ENCODE results near the gene OLFML2B.

OLFML2B gene

GRCh38 chr1:161940866-161941591, 82.6 kb downstream of the OLFML2B start:
- ChIA-PET CTCF (interaction anchor here (1.9 kb wide), 1 partner anchor 11 kb away, joined by 8 read pairs; no protein-coding TSS in a partner anchor), POLR2A (no interaction called here)
- DNase-seq (ENCODE audit: extremely low spot score), result no peak
- TF ChIP-seq, protein P1, sequence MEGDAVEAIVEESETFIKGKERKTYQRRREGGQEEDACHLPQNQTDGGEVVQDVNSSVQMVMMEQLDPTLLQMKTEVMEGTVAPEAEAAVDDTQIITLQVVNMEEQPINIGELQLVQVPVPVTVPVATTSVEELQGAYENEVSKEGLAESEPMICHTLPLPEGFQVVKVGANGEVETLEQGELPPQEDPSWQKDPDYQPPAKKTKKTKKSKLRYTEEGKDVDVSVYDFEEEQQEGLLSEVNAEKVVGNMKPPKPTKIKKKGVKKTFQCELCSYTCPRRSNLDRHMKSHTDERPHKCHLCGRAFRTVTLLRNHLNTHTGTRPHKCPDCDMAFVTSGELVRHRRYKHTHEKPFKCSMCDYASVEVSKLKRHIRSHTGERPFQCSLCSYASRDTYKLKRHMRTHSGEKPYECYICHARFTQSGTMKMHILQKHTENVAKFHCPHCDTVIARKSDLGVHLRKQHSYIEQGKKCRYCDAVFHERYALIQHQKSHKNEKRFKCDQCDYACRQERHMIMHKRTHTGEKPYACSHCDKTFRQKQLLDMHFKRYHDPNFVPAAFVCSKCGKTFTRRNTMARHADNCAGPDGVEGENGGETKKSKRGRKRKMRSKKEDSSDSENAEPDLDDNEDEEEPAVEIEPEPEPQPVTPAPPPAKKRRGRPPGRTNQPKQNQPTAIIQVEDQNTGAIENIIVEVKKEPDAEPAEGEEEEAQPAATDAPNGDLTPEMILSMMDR (IDR thresholded peaks at IDR 0.05; ENCODE audit: control extremely low read depth, extremely low read depth, low read depth, missing control alignments), result no peak

- POLR2A ChIA-PET, result no interaction called here
- TF ChIP-seq, protein P1 (IDR thresholded peaks at IDR 0.05; ENCODE audit: control extremely low read depth, extremely low read depth, low read depth, missing control alignments), result no peak
- no peak for DNase-seq (ENCODE audit: extremely low spot score)
- CTCF ChIA-PET, result no interaction called here
These were observed 86.9 kb downstream of the OLFML2B start for GRCh38 chr1:161936786-161937185.

GRCh38 chr1:161935264-161935663, 88.4 kb downstream of the OLFML2B start:
- ChIA-PET POLR2A (no interaction called here), CTCF (interaction anchor here (1.0 to 1.2 kb wide), 2 partner anchors 22 to 142 kb away, joined by 3 to 4 read pairs; no protein-coding TSS in a partner anchor)
- TF ChIP-seq, protein P1 (IDR thresholded peaks at IDR 0.05; ENCODE audit: control extremely low read depth, extremely low read depth, low read depth, missing control alignments), result no peak
- DNase-seq (ENCODE audit: extremely low spot score), result no peak

- TF ChIP-seq, protein P1 (IDR thresholded peaks at IDR 0.05; ENCODE audit: control extremely low read depth, extremely low read depth, low read depth, missing control alignments), result no peak
- CTCF ChIA-PET, result interaction anchor here (1.0 to 1.7 kb wide), 4 partner anchors 12 to 141 kb away, joined by 3 to 4 read pairs (median 3); no protein-coding TSS in a partner anchor
- POLR2A ChIA-PET, result no interaction called here
- no peak for DNase-seq (ENCODE audit: extremely low spot score)
These were observed 89.8 kb downstream of the OLFML2B start for GRCh38 chr1:161933592-161934588.
